Calu3 (cell line): ENCODE data around the gene SRF. TPM values are rescaled to one million over a fixed set of nuclear protein-coding genes. Genes with fewer than 3 reads are reported as not detected.

Source experiments
- BruUV-seq: library from RNA; stranded (reverse); fragments of 400-500 nt; replicated peaks from 2 replicates; lab custom pipeline; 2021; lab: Mats Ljungman, UMichigan
- CTCF ChIA-PET: fragments of 300-600 bp; sonication (Branson Sonifier 250); formaldehyde crosslinking; loops from one replicate; lab custom pipeline; 2022; ENCODE audit warnings: antibody characterized with exemption; lab: Charles Lee
- DNase-seq: peaks from one replicate; pipeline ENCODE4 v3.0.0; 2022
- H3K27ac Mint-ChIP-seq: one replicate; pipeline ENCODE4 v1.8.0; 2022; ENCODE audit warnings: mixed read lengths; ENCODE audit not compliant: unreplicated experiment
- H3K27me3 Mint-ChIP-seq: one replicate; pipeline ENCODE4 v1.8.0; 2022; ENCODE audit warnings: mixed read lengths; ENCODE audit not compliant: unreplicated experiment
- H3K36me3 Mint-ChIP-seq: one replicate; pipeline ENCODE4 v1.8.0; 2022; ENCODE audit warnings: mild to moderate bottlenecking, moderate library complexity, mixed read lengths; ENCODE audit not compliant: insufficient read depth, unreplicated experiment
- H3K4me1 Mint-ChIP-seq: one replicate; pipeline ENCODE4 v1.8.0; 2022; ENCODE audit warnings: mild to moderate bottlenecking, low read depth, mixed read lengths; ENCODE audit not compliant: unreplicated experiment
- H3K4me3 Mint-ChIP-seq: one replicate; pipeline ENCODE4 v1.8.0; 2022; ENCODE audit warnings: mild to moderate bottlenecking, low read depth, moderate library complexity, mixed read lengths; ENCODE audit not compliant: unreplicated experiment
- H3K9me3 Mint-ChIP-seq: one replicate; pipeline ENCODE4 v1.8.0; 2022; ENCODE audit warnings: low read depth, mixed read lengths; ENCODE audit not compliant: unreplicated experiment
- CTCF ChIP-seq: fragments of 200-600 bp; IDR thresholded peaks from one replicate; pipeline ENCODE4 v1.8.0; 2022; ENCODE audit warnings: antibody characterized with exemption; ENCODE audit not compliant: unreplicated experiment
- intact Hi-C: fragments of 100-400 bp; cut with micrococcal nuclease; formaldehyde crosslinking; loops from one replicate; pipeline ENCODE4 v1.10.0; 2022; ENCODE audit not compliant: unreplicated experiment
- total RNA-seq: library from RNA; stranded (reverse); gene quantifications from 2 replicates; pipeline ENCODE4 v1.2.3, GENCODE V29; 2022

Gene SRF
- total RNA-seq, 1 experiment from 2014 or later: 48.0 TPM

GRCh38 chr6:43188426-43188825 lies 17.4 kb downstream of the SRF start:
- no peaks in the 10 kb centered on the region for H3K9me3 Mint-ChIP-seq
- no peaks in the 10 kb centered on the region for H3K27me3 Mint-ChIP-seq
- H3K4me3 Mint-ChIP-seq: no peak overlapping the region
- TF ChIP-seq CTCF: no peak
- intact Hi-C loops: no loop called here
- DNase-seq: no peak
- no peak overlapping the region for H3K27ac Mint-ChIP-seq
- no TSS peak for BruUV-seq
- peaks cover 18% of the 10 kb centered on the region for H3K4me1 Mint-ChIP-seq
- CTCF ChIA-PET: no interaction called here
- peaks cover 28% of the 10 kb centered on the region for H3K36me3 Mint-ChIP-seq

- Mint-ChIP-seq H3K27me3 (no peaks in the 10 kb centered on the region), H3K36me3 (peaks cover 22% of the 10 kb centered on the region), H3K4me3 (no peak overlapping the region), H3K4me1 (peaks cover 3% of the 10 kb centered on the region), H3K9me3 (no peaks in the 10 kb centered on the region), H3K27ac (no peak overlapping the region)
- no peak for TF ChIP-seq CTCF
- intact Hi-C loops: no loop called here
- no peak for DNase-seq
- CTCF ChIA-PET: no interaction called here
- BruUV-seq: no TSS peak
Measured at GRCh38 chr6:43189776-43190304, 18.8 kb downstream of the SRF start.

GRCh38 chr6:43192911-43193310 lies 21.8 kb downstream of the SRF start:
- peaks cover 13% of the 10 kb centered on the region for H3K36me3 Mint-ChIP-seq
- no peak overlapping the region for H3K4me3 Mint-ChIP-seq
- no TSS peak for BruUV-seq
- H3K27ac Mint-ChIP-seq: no peak overlapping the region
- no peaks in the 10 kb centered on the region for H3K27me3 Mint-ChIP-seq
- TF ChIP-seq CTCF: no peak
- H3K9me3 Mint-ChIP-seq: no peaks in the 10 kb centered on the region
- intact Hi-C loops: no loop called here
- no peaks in the 10 kb centered on the region for H3K4me1 Mint-ChIP-seq
- DNase-seq: no peak
- CTCF ChIA-PET: no interaction called here

- BruUV-seq: no TSS peak
- H3K4me1 Mint-ChIP-seq: no peaks in the 10 kb centered on the region
- H3K4me3 Mint-ChIP-seq: no peak overlapping the region
- H3K36me3 Mint-ChIP-seq: peaks cover 8% of the 10 kb centered on the region
- no peaks in the 10 kb centered on the region for H3K27me3 Mint-ChIP-seq
- H3K9me3 Mint-ChIP-seq: no peaks in the 10 kb centered on the region
- no peak for TF ChIP-seq CTCF
- intact Hi-C loops: no loop called here
- CTCF ChIA-PET: interaction anchor here (0.6 kb wide), 1 partner anchor 13 kb away, joined by 4 read pairs; no protein-coding TSS in a partner anchor
- no peak overlapping the region for H3K27ac Mint-ChIP-seq
- no peak for DNase-seq
Measured at GRCh38 chr6:43193929-43194328, 22.9 kb downstream of the SRF start.
